Right lung (tissue), 5 donors: Measurements from ENCODE around the gene SLC17A7. TPM values are rescaled to one million over a fixed set of nuclear protein-coding genes. Genes with fewer than 3 reads are reported as not detected.
"Not testable (repeated sequence)": the region's sequence is repeated elsewhere in the genome, so short reads cannot be mapped to it uniquely, and the experiment has no call there.

Experiments used
- DNase-seq, 2 donors: peaks; one replicate each; pipeline ENCODE4 v3.0.0-alpha.2; 2013
- polyA plus RNA-seq, 5 donors: library from polyadenylated mRNA; unstranded; fragments of 120-200 nt; gene quantifications; one replicate each; pipeline versions ENCODE4 v1.2.1 to v1.2.3, GENCODE V29; 2013; ENCODE audit warnings: inconsistent platforms in 1 of 5, low replicate concordance in 1 of 5; ENCODE audit not compliant: insufficient read length in 5 of 5, insufficient read depth in 1 of 5

SLC17A7 gene
- polyA plus RNA-seq, 5 donors = 0.31 to 0.51 (median 0.34) TPM

GRCh38 chr19:49445997-49446396, 4.7 kb upstream of the SLC17A7 start:
- DNase-seq = no peak

- not testable (repeated sequence) for DNase-seq
Measured at GRCh38 chr19:49444100-49444700, 2.9 kb upstream of the SLC17A7 start.

GRCh38 chr19:49443366-49444099, 2.2 kb upstream of the SLC17A7 start:
- peak; percentile 93 to 95 for DNase-seq

- DNase-seq = peak; percentile 79 to 81
Measured at GRCh38 chr19:49442771-49443365, 1.5 kb upstream of the SLC17A7 start.

GRCh38 chr19:49442354-49442753, 1.0 kb upstream of the SLC17A7 start:
- DNase-seq = no peak

GRCh38 chr19:49441960-49442350, 628 bp upstream of the SLC17A7 start:
- no peak for DNase-seq

- DNase-seq = no peak
Measured at GRCh38 chr19:49440439-49441209, 703 bp downstream of the SLC17A7 start.

- DNase-seq = no peak
Measured at GRCh38 chr19:49439836-49440235, 1.5 kb downstream of the SLC17A7 start.

- no peak for DNase-seq
Measured at GRCh38 chr19:49438261-49438660, 3.1 kb downstream of the SLC17A7 start.

- no peak for DNase-seq
Measured at GRCh38 chr19:49437231-49437630, 4.1 kb downstream of the SLC17A7 start.

GRCh38 chr19:49436381-49437017, 4.8 kb downstream of the SLC17A7 start:
- DNase-seq = no peak

GRCh38 chr19:49435670-49436069, 5.7 kb downstream of the SLC17A7 start:
- no peak for DNase-seq

GRCh38 chr19:49434907-49435583, 6.3 kb downstream of the SLC17A7 start:
- no peak for DNase-seq

- DNase-seq = no peak
Measured at GRCh38 chr19:49433240-49433901, 8.0 kb downstream of the SLC17A7 start.

- no peak for DNase-seq
Measured at GRCh38 chr19:49432141-49433073, 8.9 kb downstream of the SLC17A7 start.

GRCh38 chr19:49431330-49431749, 10.0 kb downstream of the SLC17A7 start:
- no peak for DNase-seq

- DNase-seq = no peak
Measured at GRCh38 chr19:49430678-49431329, 10.5 kb downstream of the SLC17A7 start.

- DNase-seq = no peak
Measured at GRCh38 chr19:49430172-49430677, 11.1 kb downstream of the SLC17A7 start.
